Measurements from ENCODE around the gene IGF2.
"Not testable (repeated sequence)": the region's sequence is repeated elsewhere in the genome, so short reads cannot be mapped to it uniquely, and the experiment has no call there.

The IGF2 gene

DNA sequence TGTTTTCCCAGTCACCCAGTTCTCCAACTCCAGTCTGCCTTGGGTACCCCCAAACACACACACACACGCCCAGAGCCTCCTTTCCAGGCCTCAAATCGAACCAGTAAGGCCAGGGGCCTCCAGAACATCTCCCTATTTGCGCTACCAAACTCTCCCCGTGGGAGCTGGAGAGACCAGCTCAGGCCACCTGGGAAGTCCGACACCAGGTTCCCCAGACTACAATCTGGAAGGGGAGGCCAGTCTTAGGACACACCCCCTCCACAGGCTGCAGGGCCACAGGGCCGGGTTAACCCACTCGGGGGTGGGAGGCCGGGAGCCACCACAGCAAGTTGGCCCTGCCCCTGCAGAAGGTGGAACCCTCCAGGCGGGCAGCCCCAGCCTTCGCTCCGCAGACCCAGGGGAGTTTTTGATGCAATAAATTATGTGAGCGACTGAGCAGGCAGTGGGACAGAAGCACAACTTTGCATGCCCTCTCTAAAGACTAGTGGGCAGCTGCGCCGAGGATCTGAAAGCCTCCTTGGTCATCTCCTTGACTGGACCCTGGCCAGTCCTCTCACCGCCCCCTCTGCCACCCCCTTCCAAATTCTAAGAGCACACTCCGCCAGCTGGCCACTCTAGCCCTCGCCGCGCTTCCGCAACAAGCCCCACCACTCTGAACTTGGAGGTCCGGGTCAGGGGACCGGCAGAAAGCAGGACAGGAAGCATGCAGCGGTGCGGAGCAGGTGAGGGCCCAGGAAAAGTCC lies 2.8 kb downstream of the IGF2 start:
- no peak for DNase-seq

DNA sequence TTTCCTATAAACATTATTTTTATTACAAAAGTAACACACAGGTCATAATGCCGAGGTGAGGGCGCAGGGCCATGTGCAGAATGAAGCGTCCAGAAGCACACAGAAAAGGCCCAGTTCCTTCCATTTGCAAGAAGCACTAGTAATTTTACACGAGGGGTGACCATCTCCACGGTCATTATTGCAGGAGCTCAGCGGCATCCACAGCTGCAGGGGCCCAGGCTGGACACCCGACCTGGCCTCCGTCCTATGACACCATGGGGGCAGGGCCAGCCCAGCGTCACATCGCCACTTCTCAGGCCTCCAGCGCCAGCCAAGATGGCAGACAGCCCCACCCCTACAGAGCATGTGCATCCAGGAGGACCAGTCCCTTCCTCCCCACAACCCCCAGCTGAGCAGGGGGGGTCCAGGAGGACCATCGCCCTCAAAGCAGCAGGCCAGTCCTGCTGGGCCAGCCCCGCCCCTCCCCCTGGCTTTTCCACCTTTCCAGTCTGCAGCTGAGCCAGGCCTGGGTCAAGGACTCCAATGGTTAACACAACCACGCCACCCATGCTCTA lies 3.5 kb downstream of the IGF2 start:
- DNase-seq = no peak

GRCh38 chr11:2135018-2135569 lies 4.1 kb downstream of the IGF2 start:
- no peak for DNase-seq

GRCh38 chr11:2134022-2135010 lies 4.9 kb downstream of the IGF2 start:
- no peak for DNase-seq

DNA sequence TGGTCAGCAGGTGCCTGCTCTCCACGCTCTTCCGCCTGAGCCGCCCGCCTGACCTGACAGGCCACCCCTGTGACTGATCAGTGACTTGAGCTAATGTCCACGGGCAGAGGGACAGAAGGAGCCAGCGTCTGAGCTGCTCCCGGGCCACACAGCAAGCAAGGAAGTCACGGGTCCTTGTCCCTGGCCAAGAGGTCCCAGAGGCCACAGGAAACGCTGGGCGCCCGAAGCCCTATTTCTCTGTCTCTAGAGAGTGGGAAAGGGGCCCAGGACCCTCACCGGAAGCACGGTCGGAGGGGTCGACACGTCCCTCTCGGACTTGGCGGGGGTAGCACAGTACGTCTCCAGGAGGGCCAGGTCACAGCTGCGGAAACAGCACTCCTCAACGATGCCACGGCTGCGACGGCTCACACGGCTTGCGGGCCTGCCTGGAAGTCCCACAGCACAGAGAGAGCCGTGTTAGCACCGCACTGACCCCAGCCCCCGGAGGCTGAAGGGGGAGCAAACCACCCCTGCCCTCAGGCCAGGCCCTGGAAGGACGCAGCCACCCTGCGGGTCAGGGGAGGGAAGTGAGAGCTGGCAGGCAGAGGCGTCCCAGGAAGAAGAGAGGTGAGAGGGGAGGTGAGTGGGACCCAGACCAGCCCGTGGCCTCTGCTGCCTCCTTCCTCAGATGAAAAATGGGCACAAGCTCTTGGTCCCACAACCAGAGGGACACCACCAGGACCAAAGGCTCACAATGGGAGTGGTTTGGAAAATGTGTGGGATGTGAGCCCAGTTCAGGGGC lies 5.8 kb downstream of the IGF2 start:
- DNase-seq = no peak

DNA sequence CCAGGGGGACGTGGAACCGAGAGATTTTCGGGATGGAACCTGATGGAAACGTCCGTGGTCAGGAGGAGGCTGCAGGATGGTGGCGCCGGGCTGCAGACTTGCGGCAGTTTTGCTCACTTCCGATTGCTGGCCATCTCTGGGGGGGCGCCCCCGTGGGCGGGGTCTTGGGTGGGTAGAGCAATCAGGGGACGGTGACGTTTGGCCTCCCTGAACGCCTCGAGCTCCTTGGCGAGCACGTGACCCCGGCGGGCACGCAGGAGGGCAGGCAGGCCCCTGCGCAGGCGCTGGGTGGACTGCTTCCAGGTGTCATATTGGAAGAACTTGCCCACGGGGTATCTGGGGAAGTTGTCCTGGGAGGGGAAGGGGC lies 6.3 kb downstream of the IGF2 start:
- no peak for DNase-seq

GRCh38 chr11:2132246-2132645 lies 6.9 kb downstream of the IGF2 start:
- no peak for DNase-seq

DNA sequence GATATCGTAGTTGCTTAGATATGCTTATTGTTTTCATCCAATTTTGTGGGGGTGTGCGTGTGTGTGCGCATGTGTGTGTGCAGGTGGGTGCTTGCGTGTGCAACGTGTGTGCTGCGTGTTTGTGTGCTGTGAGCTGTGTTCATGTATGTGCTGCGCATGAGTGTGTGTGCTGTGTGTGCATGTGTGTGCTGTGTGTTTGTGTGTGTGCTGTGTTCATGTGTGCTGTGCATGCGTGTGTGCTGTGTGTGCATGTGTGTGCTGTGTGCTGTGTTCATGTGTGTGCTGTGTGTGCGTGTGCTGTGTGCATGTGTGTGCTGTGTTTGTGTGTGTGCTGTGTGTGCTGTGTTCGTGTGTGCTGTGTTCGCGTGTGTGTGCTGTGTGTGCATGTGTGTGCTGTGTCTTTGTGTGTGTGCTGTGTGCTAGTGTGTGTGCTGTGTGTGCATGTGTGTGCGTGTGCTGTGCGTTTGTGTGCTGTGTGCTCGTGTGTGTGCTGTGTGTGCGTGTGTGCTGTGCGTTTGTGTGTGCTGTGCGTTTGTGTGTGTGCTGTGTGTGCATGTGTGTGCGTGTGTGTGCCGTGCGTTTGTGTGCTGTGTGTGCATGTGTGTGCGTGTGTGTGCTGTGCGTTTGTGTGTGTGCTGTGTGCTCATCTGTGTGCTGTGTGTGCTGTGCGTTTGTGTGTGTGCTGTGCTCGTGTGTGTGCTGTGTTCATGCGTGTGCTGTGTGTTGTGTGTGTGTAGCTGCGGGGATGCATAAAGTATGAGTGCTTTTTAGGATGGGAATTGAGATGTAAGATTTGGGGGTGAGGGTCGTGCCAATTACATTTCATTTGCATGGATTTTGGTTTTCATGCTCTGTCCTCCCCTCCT lies 7.6 kb downstream of the IGF2 start:
- no peak for DNase-seq

- DNase-seq = no peak
Observed at GRCh38 chr11:2130881-2131352, 8.3 kb downstream of the IGF2 start.

DNA sequence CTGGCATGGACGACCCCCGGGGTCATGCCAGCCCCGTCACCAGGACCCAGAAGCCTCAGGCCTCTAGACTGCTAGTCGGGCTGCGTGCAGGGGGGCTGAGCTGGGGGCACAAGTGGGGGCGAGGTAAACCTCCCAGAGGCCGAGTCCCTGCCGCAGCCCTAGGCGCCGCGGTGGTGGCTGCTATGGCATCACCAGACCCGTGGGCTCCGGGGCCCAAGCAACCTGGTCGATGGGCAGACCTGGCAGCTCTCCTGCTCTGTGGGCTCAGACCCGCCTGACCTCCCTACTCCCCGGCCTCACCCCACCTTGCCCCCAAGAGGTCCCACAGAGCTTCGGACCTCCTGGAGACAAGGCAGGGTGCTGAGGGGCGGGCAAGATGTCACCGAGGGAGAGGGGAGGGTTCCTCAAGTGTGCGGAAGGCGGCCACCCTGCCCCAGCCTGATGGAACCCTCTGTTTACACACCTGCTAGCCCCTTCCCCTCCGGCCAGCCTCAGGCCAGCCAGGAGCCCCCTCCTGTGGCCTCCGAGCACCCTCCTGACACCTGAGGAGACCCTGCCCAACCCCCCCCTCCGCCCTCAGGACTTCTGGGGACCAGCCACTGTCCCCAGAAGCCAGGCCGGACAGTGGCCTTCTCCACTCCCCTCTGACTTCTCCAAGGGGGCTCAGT lies 9.4 kb downstream of the IGF2 start:
- DNase-seq = no peak

GRCh38 chr11:2129308-2129698 lies 9.9 kb downstream of the IGF2 start:
- no peak for DNase-seq

DNA sequence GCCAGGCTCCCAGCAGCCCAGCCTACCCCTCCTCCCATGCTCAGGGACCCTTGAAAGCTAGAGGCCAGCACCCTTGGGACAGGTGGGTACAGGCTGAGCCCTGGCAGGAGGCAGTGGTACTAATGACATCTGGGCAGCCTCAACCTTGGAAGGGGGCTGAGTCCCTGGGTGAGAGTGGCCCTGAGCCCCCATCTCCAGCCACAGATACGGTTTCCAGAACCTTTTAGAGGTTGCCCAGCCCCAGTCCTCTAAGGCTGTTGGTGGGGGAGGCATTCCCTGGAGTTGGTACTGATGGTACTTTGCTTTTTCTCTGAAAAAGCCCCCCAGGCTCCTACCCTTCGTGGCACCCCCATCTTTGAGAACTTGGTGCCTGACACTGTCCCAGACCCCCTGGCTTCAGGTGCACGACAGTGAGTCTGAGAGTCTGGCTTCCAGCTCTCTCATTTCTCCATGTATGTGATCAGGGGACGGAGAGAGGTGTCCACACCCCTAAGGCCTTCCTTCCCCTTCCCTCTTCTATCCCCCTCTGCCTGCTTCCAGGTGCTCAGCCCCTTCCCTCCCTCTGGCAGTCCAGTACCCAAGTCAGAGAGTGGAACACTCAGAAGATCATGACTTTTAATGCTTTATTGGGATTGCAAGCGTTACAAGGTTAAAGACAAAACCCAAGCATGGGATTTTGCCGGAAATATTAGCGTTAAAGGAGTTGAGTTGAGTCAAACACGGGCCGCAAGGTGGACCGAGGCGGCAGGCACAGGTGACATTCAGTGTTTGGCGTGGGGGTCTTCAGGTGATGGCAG lies 10.5 kb downstream of the IGF2 start:
- DNase-seq = no peak

DNA sequence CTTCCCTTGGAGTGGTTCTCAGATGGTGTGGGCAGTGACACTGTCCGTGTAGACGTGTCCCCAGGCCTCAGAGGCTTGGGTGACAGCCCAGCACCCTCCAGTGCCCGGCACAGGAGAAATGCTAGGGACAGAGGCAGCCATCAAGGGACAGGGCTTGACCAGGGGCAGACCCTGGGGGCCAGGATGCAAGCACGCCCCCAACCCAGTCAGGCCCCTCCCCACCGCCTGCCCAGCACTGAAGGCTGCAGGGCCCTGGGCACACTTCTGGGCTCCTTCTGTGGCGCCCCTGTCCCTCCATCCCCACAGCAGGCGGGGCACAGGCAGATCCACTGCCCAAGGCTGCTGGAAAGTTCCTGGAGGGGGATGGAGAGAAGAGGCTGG lies 11.1 kb downstream of the IGF2 start:
- DNase-seq = no peak

- no peak for DNase-seq
Observed at GRCh38 chr11:2127482-2128129, 11.6 kb downstream of the IGF2 start.

DNA sequence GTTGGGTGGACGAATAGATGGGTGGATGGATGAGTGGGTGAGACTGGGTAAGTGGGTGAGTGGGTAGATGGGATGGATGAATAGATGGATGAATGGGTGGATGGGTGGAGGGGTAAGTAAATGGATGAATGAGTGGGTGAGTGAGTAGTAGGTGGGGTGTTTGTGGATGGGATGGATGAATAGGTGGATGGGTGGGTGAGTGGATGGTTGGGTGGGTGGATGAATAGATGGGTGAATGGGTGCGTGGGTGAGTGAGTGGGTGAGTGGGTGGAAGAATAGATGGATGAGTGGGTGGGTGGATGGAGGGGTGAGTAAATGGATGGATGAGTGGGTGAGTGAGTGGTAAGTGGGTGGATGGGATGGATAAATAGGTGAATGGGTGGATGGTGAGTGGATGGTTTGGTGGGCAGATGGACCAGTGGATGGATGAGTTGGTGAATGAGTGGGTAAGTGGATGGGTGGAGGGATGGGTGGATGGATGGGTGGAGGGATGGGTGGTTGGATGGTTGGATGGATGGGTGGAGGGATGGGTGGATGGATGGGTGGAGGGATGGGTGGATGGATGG lies 12.6 kb downstream of the IGF2 start:
- no peak for DNase-seq

DNA sequence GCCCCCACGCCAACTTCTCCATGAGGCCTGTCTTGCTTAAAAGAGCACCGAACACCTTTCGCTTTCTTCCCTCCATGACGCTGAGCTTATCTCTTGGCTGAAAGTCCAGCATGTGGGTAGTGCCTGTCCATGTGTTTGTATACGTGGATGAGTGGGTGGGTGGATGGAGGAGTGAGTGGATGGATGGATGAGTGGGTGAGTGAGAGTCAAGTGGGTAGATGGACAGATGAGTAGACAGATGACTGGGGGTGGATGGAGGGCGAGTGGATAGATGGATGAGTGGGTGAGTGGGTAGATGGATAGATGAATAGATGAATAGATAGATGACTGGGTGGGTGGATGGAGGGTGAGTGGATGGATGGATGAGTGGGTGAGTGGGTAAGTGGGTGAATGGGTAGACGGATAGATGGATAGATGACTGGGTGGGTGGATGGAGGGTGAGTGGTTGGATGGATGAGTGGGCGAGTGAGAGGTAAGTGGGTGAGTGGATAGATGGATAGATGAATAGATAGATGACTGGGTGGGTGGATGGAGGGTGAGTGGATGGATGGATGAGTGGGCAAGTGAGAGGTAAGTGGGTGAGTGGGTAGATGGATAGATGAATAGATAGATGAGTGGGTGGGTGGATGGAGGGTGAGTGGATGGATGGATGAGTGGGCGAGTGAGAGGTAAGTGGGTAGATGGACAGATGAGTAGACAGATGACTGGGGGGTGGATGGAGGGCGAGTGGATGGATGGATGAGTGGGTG lies 14.3 kb downstream of the IGF2 start:
- DNase-seq = not testable (repeated sequence)

DNA sequence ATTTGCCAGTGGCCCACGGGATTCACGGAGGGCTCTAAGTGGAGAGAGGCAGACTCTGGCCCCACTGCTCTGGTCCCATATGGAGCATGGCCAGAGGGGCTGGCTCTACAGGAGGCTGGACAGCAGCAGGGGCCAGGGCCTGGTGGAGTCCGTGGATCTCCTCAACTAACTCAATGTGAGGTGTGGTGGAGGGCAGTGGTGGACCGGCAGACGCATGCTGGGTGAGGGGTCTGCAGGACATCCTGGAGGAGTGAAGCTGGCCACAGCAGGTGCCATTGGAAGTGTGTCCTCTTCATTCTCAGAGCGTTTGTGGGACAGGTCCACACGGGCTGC lies 15.6 kb downstream of the IGF2 start:
- DNase-seq = no peak

- no peak for DNase-seq
Observed at GRCh38 chr11:2122907-2123627, 16.1 kb downstream of the IGF2 start.

All from GOT3 (cell line).